HK-2 (cell line): ENCODE data around the gene USP1.

Experiments
- DNase-seq: peaks from one replicate; pipeline ENCODE4 v3.0.0-alpha.2; 2018; ENCODE audit not compliant: unreplicated experiment

The USP1 gene

DNA sequence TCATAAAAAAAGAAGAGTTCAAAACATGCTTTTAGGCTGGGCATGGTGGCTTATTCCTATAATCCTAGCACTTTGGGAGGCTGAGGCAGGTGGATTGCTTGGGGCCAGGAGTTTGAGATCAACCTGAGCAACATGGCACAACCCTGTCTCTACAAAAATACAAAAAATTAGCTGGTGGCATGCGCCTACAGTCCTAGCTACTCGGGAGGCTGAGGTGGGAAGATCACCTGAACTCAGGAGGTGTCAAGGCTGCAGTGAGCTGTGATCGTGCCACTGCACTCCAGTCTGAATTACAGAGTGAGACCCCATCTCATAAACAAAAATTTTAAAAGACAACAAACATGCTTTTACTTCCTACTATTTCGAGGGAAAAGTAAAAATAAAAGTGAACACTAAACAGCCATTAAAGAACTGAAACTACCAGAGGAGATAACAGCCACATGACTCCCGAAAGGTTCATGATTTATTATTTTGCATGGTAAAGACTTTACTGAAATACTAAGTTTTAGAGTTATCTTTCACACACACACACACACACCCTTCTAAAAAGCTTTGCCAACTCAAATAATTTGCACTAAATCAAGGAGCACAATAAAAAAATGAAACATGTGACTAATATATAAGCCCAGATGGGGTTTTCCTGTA, 48.1 kb downstream of the USP1 start:
- no peak for DNase-seq

DNA sequence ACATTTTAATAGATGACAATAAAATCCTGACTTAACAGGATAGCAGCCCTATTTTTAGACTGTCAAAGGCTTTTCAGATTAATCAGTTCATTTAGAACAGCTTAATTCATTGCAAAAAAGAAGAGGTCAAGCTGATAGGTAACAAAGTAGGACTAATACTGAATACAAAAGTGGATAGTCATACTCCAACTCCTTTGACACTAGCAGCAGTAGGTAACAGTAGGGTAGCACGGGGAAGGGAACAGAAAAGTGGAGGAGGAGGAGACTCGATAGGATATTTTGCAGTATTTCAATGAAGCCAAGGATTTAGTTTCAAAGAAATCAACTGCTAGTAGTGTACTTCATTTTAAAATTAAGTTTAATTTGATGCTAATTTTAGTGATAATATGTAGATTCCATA, 51.1 kb downstream of the USP1 start:
- no peak for DNase-seq

DNA sequence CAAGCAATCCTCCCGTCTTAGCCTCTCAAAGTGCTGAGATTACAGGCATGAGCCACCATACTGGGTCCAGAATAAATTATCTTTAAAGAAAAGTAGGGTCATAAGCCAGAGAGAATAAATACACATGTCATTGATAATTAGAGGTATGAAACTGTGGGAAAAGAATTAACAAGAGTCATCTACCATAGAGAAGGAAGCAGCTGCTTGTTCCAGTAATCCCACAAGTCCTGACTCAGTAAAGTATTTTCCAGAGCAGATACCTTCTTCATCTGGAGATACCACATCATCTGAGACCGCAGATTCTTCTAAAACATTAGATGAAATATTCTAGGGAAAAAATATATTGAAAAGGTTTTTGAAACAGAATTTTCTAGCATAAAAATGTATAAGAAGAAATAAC, 55.7 kb downstream of the USP1 start:
- no peak for DNase-seq

- DNase-seq = no peak
Observed at GRCh38 chr1:62493656-62494055, 56.8 kb downstream of the USP1 start.

DNA sequence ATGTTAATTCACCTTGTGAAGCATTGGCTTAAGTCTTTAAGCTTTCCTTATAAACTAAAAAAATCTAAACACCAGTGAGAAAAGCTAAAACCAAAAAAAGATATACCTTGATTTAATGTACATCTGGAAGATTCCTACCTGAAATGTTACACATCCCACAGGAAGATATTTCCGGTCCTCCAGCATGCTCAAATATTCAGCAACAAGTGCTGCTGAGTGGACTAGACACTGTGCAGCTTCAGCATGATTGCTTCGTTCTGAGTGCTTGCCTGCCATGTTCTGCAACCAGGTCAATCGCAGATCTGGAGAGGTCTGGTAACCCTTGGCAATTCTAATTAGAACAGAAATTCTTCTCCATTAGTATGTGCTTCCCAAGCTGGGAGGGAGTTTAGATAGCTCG, 57.3 kb downstream of the USP1 start:
- DNase-seq = no peak

DNA sequence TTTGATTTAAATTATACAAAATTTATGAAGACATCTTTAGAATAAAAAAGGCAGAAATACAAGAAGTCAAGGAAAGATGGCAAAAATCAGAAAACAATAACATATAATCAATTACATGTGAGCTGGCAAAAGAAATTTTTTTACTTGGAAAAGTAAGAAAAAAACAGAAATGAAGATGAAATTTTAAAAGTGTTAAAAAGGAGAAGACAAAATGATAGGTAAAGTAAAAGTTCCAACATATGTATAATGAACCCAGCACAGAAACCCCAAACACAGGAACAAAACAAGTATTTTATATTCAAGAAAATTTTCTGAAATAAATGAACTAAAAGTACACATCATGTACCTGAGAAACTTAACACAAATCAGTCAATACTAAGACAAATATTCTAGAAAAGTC, 63.4 kb downstream of the USP1 start:
- DNase-seq = no peak
